ENCODE data around the gene UROC1.

Gene UROC1

GRCh38 chr3:126529585-126530170 lies 12.1 kb upstream of the UROC1 start:
- no peak for DNase-seq

- DNase-seq: no peak
Observed at GRCh38 chr3:126528800-126529541, 11.4 kb upstream of the UROC1 start.

- no peak for DNase-seq
Observed at GRCh38 chr3:126528419-126528799, 10.8 kb upstream of the UROC1 start.

- DNase-seq: no peak
Observed at GRCh38 chr3:126527455-126528211, 10.1 kb upstream of the UROC1 start.

DNA sequence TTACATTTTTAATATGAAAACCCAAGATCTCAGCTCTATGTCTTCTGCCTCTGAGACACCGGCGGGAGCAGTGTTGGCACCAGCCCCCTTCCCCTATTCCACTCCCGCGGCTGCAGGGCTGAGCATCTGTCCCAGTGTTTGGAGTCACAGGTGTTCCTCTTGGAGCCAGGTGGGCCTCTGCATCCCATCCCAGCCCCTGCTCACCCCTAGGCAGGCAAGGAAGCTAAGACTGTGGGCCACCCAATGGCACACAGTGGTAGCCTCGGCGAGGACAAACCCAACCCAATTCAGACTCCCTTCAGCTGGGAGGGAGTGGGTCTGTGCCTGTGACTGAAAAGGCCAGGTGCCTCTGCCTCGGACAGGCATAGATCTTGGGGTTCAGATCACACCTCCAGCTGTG lies 9.4 kb upstream of the UROC1 start:
- DNase-seq: no peak

DNA sequence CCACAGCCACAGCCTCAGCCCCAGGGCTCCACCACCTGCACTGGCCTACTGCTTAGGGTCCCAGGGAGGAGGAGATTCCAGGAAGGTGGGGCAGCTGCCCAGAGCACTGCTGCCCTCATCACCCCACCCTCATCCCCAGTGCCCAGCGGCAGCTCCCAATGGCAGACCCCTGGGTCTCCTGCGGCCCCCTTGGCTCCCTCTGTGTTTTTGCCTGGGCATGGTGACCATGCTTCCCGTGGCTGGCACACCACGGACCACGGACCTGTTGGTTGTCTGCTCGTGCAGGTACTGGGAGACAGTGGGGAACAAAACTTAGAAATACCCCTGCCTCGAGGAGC lies 9.1 kb upstream of the UROC1 start:
- DNase-seq: no peak

- DNase-seq: no peak
Observed at GRCh38 chr3:126525853-126526667, 8.5 kb upstream of the UROC1 start.

- DNase-seq: no peak
Observed at GRCh38 chr3:126525091-126525852, 7.7 kb upstream of the UROC1 start.

- no peak for DNase-seq
Observed at GRCh38 chr3:126524429-126524988, 6.9 kb upstream of the UROC1 start.

DNA sequence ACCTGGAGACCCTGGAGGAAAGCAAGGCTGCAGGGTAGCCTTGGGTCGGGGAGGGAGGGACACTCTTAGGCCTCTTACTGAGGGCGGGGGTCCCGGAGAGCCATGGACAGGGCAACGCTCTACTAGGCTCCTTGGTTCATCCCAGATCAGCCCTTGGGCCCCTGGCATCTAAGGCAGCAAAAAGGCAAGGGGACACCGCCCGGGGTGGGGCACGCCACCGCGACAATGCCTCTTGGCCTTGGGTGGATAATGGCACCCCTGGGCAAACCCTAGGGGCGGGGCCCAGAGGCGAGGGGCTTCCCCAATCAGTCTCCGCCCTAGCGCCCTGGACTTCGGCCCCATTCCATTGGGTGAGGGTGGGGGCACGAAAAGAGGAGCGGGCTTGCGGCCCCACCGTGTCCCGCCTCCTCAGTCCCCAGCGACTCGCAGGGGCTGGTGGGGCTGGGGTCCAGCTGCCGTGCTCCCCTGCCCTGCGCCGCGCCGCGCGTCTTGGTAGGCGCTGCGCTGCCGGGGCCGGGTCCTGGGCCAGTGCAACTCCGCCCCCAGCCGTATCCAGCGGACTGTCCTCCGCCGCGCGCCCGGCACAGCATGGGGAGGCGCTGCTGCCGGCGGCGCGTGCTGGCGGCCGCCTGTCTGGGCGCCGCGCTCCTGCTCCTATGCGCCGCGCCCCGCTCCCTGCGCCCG lies 6.3 kb upstream of the UROC1 start, which contains the start of gene CHST13:
Gene CHST13, plus strand, starts transcription at position 411 of the 684 bp plus-strand sequence. Its CDS starts 178 bp downstream, at position 589.
- no peak for DNase-seq

DNA sequence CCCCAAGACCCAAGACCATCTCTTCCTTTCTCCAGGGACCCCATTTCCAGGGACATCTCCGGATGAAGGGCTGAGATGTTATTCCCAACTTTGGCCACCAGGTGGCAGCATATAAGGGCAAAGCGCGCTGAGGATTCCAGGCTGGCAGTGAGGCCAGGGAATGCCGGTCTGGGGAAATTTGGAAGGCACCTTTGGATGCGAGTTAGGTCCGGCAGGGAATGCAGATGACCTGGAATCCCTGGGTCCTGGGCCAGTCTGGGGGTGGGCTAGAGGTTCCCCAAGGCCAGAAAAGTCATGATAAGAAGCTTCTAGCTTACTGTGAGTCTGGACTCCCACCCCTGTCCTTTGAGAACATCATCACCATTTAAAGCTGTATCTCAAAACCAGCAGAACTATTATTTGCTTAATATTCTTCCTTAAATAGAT lies 4.8 kb upstream of the UROC1 start:
- DNase-seq: peak; percentile 24

- DNase-seq: no peak
Observed at GRCh38 chr3:126521122-126521891, 3.7 kb upstream of the UROC1 start.

GRCh38 chr3:126519506-126520455 lies 2.2 kb upstream of the UROC1 start:
- DNase-seq: no peak

DNA sequence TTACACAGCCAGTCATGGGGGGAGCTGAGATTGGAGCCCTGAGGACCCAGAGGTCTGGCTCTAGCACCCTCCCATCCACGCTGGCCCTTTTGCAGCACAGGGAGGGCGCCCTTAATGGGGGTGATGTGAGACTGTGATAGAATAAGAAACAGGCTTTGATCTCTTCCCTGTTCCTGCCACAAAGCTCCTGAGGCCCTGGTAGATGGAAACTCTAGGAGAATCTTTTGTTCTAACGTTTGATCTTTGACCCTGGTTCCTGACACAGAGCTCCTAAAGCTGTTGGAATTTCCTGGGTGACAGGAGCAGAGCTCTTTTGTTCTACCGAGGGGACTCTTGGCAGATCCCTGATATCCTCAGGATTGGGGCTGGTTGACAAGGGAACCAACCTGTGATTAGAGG lies 1.2 kb upstream of the UROC1 start:
- DNase-seq: no peak

DNA sequence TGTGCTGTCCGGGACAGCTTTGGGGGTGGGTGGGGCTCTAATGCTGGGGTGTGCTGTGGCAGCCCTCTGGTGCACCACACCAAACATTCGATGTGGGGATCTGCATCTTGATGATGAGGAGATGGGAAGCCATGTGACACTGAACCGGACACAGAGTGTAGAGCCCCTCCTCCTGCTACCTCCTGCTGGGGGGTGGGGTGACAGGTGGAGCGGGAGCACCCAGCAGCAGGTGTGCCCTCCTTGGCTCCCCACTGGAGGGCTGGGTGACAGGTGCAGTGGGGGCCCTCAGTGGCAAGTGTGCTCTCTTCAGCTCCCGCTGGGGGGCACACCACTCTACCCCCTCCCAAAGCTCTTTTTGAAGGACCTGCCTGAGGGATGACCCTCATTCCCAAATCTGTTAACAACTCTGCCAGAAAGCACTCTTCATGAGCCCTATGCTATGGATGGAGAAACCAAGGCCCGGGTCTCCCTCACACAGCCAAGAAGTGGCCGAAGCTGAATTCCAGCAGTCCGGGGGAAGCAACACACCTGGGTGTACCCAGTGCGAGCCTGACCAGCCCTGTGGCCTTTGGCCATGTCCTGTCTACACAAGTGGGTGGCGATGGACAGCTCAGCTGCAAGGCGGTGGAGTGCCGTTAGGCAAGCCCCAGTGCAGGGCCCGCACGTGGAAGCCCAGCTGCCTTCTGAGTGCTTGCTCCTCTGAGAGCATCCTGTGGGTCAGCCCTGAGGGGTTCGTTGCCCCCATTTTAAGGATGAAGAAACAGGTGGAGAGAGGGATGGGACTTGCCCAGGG lies 609 bp upstream of the UROC1 start:
- no peak for DNase-seq

DNA sequence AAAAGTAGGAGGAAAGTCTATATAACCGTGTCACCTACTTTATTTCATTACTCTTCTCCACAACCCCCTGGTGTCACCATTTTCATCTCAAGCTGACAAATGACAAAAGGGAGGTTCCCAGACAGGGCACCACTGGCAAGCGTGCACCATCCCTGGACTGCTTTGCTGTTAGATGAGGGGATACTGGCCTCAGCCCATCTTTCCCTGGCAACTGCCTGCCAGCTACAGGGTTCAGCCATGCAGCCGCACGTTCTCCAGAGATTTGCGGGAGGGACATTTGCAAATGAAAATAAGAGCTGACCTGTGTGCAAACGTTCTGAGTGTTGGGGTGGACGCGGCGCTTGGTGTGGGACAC lies 660 bp downstream of the UROC1 start:
- no peak for DNase-seq

DNA sequence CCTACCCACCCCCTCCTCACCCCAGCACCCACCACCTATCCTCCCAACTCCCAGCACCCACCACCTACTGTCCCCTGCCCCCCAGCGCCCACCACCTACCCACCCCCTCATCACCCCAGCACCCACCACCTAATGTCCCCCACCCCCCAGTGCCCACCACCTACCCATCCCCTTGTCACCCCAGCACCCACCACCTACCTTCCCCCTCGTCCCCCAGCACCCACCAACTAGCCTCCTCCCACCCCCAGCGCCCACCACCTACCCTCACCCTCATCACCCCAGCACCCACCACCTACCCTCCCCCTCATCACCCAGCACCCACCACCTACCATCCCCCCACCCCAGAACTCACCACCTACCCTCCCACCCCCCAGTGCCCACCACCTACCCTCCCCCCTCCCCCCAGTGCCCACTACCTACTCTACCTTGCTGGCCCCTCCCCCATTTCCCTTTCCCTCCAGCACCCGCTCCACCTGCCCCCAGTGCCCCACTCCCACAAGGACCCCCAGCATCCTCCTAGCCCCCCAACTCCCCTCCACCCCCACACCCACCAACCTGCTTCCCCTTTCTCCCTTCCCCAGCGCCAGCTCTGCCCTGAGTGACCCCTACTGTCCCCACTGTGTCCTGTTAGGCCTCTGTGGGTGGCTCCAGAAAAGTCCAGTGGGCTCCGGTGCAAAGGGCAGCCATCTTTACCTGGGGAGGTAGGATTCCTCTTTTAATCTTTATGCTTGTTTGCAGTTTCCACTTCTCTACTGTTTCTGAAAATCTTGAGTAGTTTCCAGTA lies 1.2 kb downstream of the UROC1 start:
- DNase-seq: no peak
